Hypothalamus (tissue), 51 donors: ENCODE data around the gene DLGAP1.
A peak's percentile ranks its signal among the peaks of the same experiment; 100 is the strongest.

Experiments
- DNase-seq, 51 donors: peaks; one replicate each; lab custom pipeline; 2025; lab: John Stamatoyannopoulos, UW

Gene DLGAP1

DNA sequence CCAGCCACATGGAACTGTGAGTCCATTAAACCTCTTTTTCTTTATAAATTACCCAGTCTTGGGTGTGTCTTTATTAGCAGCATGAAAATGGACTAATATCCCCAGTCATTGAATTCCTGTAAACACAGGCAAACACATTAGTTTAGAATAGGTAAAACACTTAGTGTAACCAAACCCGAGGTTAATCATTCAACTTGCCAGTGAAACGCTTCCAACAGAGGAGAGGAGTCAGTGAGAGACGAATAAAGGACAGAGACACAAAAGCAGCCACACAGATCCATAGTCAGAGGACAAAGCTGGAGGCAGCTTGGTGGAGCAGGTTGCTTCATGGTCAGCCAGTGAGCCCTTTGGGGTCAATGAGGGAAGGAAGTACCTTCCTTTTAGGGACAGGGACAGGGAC, 657.1 kb downstream of the DLGAP1 start:
- DNase-seq, result no peak

DNA sequence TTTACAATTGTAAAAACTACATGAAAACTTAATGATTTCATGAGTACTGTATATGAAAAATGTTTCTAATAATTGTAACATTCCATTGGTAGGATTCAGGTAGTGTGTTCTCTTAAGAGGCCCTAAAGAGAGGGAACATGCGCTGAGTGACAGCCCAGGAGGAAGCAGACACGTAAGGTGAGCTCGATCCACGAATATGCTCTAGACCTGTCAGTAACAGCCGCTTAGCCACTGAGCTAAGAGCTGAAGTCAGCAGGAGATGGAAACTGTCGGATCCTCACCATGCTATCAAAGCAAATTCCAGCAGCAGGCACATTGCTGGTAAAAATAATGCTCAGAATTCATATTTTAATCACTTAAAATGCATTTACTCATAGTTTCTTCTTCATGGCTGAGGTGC, 658.7 kb downstream of the DLGAP1 start:
- DNase-seq, result no peak

- peak in 1 of 51 donors; percentile 32 for DNase-seq
Observed at GRCh38 chr18:3794537-3795348, 660.4 kb downstream of the DLGAP1 start.

DNA sequence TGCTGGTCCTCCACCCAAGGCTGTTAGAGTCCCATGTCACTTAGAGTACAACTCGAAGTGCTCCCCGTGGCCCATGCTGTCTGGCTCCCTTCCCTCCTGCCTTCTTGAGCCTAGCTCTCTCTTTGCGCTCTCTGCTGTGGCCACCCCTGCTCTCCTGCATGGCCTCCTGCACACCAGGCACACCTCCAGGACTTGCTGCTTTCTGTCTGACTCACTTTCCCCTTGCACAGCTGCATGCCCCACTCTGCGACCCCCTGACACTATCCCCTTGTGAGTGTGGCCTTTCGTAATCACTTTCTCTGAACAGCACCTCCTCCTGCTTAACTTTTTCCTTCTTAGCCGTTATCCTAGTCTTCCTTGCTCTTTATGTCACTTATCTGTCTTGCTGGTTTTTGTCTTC, 661.6 kb downstream of the DLGAP1 start:
- no peak for DNase-seq

GRCh38 chr18:3793111-3793510, 662.0 kb downstream of the DLGAP1 start:
- DNase-seq, result no peak

DNA sequence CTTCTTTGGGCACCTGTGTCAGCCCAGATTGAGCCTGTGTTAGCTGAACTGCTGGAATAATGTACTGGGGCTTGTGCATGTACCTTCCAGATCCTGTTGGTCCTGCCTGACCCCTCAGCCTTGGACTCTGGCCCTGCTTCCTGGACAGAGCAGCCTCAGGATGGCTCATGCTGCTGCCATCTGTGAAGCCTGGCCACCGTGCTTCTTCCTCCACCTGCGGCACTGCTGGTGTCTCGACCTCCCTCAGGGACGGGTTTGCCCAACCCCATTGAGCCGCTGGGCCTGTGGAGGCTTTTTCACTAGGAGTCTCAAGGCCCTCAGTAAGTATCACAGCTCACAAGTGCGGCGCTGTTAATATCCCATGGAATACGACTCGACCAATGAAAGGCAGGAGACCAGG, 662.4 kb downstream of the DLGAP1 start:
- no peak for DNase-seq

DNA sequence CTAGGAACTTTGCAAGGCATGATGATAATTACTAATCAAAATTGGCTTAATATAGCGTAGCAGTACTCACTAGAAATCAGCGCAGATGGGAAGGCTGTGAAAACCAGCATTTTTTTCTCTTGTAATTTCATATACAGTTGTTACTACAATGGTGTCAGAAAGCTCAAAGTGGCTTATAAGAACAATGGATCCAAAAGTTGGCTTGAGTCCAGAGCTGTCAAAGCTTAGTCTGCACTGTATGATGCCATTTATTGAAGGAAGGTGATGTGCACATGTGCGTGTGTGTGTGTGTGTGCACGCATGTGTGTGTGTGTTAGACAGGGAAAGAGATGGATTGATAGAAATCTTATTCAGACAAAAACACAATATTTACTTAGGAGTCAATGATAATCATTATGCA, 663.9 kb downstream of the DLGAP1 start:
- DNase-seq, result no peak

DNA sequence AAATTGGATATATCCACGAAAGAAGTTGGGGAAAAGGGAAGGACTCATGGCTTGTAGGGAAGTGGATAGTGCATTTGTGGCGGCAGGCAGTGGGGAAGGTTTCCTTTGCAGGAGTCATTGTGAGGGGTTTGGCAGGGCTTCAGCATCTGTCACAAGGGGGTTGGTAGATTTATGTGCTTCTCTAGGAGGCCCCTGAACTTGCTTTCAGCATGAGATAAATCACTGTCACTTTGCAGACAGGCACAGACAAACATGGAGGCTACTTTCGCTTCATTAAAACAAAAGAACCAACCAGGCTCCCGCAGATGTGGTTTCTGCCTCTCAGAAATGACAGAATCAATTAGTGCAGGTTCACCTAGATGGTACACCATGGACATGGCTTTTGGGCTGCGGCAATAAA, 664.4 kb downstream of the DLGAP1 start:
- no peak for DNase-seq

DNA sequence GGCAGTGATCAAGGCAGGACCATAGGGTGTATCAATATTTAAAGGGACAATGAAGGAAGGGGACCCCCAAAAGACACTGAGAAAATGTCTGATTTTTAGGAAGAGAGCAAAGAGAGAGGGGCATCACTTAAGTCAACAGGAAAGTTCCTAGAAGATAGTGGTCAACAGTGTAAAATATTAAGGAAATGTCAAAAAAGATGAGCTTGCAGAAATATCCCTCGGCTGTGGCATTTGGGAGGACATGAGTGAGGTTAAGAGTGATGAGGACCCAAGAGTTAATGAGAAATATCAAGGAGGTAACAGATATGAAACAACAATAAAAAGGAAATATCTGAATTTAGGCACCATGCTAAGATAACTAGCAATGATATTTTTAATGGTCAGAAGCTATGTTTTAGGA, 665.6 kb downstream of the DLGAP1 start:
- no peak for DNase-seq

DNA sequence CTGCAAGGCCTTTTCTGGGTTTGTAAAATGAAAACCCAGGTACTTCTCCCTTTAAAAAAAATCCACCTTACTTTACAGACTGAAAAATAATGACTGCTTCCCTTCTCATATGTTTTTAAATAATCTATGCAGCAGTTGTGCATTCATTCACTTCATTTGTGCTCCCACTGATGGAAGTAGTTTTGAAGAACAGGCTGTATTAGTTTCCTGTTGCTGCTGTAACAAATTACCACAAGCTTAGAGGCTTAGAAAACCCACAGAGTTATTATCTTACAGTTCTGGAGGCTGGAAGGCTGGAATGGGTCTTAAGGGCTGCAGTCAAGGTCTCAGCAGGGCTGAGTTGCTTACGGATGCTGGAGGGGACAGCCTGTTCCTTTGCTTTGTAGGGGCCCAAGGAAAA, 670.2 kb downstream of the DLGAP1 start:
- DNase-seq, result no peak

- no peak for DNase-seq
Observed at GRCh38 chr18:3782901-3783300, 672.2 kb downstream of the DLGAP1 start.

DNA sequence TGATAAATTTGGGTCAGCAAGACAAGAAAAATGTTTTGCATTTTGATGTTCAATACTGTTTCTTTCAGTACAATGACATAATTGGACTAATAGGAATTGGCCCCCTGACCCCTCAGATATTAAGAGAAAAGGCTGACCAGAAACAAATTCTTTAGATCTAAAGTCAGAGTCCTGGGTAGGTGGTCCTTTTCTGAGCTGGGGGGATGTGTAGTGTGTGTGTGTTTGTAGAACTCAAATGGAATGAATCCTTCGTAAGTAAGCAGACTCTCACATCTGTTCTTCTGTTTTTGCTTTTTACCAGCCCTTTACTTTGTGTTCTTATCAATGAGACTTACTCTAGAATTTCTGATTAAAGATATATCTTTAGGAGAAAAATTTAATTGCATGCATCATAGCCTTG, 677.4 kb downstream of the DLGAP1 start:
- no peak for DNase-seq

DNA sequence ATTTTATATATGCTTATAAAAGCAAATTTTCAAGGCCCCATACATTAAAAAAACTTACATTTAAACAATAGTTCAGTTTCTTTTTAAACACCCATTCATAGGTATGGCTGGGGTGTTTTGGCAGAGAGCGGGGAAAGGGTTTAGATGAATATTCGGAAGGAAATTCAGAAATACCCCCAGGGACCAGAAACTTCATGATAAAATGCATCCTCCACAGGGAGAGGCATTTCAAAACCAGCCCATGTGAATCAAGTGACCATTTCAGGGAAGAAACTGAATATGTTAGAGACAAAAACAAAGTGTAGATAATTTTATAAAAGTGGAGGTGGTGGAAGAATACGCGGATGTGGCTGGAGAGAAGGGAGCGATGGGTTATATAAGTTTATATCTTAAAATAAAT, 678.0 kb downstream of the DLGAP1 start:
- DNase-seq, result no peak

DNA sequence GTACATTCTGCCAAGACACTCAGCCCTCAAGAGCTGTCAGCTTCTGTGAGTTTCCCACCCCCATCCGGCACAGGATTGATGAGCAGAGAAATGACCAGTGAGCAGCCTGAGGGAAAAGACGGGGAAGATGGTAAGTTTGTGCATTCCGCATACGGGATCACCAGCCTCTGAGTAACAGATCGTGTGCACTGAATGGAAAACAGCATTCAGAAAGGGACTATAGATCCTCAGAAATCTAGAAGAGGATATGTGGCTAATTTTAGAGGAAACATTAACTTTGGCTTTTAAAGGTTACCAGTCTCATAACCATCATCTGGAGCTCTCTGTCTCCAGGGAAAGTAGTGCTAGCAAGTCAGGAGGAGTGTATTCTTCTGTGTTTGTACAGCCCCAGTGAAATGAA, 679.1 kb downstream of the DLGAP1 start:
- DNase-seq, result no peak

DNA sequence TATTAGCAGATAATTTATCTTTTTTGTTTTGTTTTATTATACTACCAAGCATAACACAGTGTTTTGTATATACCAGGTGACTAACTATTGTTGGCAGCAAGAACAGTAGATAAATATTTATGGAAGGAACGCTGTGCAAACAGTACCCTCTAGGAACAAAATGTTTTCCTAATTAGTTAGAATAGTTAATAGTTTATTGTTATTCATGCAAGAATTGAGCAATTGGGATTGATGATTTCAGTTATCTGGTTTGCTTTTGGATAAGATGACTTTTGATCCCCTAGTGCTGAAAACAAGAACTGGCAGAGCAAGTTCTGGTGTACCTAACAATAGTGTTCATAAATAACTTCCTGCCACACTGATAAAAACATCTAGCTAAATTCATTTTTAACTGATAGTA, 681.8 kb downstream of the DLGAP1 start:
- DNase-seq, result no peak

DNA sequence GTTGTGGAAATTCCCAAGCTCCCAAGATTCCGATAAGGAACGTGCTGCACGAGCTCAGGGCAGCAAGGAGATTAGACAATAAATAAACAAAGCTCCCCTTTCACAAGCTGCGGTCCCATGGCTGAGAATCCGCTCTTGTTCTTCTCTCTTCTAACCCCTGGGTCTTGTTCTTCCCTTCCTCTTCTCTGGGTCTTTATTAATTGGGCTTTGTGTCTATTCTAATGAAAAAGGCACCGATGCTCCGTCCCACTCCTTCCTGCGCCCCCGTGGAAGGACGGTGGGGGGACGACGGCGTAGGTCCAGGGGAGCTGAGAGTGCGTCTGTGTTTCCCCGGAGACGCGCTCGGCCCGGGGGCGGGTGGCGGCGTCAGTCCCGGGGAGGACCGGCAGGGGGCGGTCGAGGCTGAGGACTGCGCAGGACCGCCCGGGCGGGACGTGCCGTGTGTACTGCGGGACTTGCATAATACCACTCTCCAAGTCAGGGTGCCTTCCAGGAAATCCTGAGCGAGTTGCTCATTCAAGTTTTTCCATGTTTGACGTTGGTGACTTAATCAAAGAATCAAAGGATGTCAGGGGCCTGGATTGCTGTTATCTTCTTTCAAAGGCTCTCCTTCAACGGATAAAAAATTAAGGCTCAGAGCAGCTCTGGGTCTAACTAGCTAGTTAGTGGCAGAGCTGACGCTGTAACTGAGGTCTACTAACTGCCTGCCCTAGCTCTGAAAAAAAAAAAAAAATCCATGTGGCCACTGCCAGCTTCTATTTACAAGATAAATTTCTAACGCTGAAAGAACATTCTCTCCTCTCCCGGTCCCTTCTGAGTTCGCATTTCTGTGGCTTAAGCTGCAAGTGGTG, 683.8 kb downstream of the DLGAP1 start:
- peak; percentile 28 to 91 (median 77) for DNase-seq

GRCh38 chr18:3761266-3761665, 693.8 kb downstream of the DLGAP1 start:
- DNase-seq, result no peak

- DNase-seq, result no peak
Observed at GRCh38 chr18:3760741-3761140, 694.4 kb downstream of the DLGAP1 start.

DNA sequence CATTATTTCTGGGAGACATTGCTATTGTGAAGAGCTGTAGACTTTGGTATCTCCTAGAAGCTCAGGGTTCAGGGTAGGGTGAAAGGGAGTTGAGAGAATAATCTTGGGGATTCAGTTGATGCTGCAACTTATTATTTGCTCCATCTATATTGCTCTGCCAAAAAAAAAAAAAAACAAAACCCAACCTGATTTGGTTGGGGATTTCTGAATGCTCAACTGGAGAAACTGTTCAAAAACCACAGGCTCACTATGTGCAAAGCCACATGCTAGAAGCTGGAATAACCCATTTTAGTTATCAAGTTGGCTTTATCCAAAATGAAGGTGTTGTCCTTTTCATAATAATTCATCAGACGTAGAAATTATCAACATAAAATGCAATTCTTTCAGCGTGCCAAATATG, 696.0 kb downstream of the DLGAP1 start:
- DNase-seq, result no peak

DNA sequence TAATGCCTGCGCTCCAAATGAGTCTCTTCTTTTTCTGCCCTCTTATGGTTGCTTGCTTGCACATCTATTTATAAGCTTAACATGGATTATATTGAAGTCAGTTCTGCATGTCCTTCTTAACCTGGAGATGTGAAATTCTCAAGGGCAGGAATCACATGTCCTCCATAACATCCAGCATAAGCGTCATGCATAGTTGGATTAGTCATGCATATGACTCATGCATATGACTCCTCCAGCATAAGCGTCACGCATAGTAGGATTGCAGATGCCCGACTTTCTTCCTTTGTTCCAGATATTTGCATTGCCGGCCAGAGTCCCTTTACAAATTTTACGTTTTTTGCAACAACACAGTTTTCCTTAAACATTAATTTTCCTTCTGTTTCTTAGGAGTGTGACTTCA, 696.6 kb downstream of the DLGAP1 start:
- DNase-seq, result no peak

DNA sequence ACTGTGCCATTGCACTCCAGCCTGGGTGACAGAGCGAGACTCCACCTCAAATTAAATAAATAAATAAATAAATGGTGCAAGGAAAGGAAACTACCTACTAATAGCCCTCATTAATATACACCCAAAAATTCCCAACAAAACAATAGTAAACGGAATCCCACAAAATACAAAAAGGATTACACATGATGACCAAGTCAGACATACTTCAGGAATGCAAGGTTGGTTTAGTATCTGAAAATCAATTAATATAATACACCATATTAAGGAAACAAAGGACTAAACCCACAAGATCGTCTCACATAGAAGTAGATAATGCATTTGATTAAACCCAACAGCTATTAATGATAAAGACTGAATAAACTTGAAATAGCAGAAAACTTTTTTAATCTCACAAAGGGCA, 697.7 kb downstream of the DLGAP1 start:
- no peak for DNase-seq

GRCh38 chr18:3753106-3753505, 702.0 kb downstream of the DLGAP1 start:
- DNase-seq, result no peak
